Neutrophil (primary cell): Measurements from ENCODE around the gene MTM1.

Source experiments
- H3K27ac ChIP-seq: fragments of 200-600 bp; sonication (generic); 2 replicates; pipeline ENCODE4 v1.5.1; 2016; ENCODE audit warnings: mild to moderate bottlenecking, moderate library complexity
- H3K27me3 ChIP-seq: fragments of 200-600 bp; sonication (generic); 2 replicates; pipeline ENCODE4 v1.6.0; 2016; ENCODE audit warnings: mild to moderate bottlenecking
- H3K36me3 ChIP-seq: fragments of 200-600 bp; sonication (generic); 2 replicates; pipeline ENCODE4 v1.5.1; 2017
- H3K4me1 ChIP-seq, 2 experiments: fragments of 200-600 bp in 1 of 2; sonication (generic) in 1 of 2; 1 replicate in 1 of 2; 2 replicates in 1 of 2; pipeline versions ENCODE4 v1.5.1 to v1.6.1; 2013 to 2016; ENCODE audit warnings: low read depth in 1 of 2, low read length in 1 of 2, mild to moderate bottlenecking in 1 of 2, moderate library complexity in 1 of 2; ENCODE audit not compliant: control insufficient read depth in 1 of 2, insufficient read depth in 1 of 2
- H3K4me3 ChIP-seq, 2 experiments: fragments of 200-600 bp in 1 of 2; sonication (generic) in 1 of 2; 1 replicate in 1 of 2; 2 replicates in 1 of 2; pipeline ENCODE4 v1.5.1; 2013 to 2016; ENCODE audit warnings: low read depth in 1 of 2, low read length in 1 of 2, mild to moderate bottlenecking in 1 of 2, moderate library complexity in 1 of 2
- H3K9me3 ChIP-seq: fragments of 200-600 bp; sonication (generic); 2 replicates; pipeline ENCODE4 v1.5.1; 2016
- TF ChIP-seq, protein P1 (sequence below): fragments of 200-600 bp; sonication (generic); IDR thresholded peaks from 2 replicates; pipeline ENCODE4 v1.5.1; 2016; ENCODE audit warnings: antibody characterized with exemption

MTM1 gene

DNA sequence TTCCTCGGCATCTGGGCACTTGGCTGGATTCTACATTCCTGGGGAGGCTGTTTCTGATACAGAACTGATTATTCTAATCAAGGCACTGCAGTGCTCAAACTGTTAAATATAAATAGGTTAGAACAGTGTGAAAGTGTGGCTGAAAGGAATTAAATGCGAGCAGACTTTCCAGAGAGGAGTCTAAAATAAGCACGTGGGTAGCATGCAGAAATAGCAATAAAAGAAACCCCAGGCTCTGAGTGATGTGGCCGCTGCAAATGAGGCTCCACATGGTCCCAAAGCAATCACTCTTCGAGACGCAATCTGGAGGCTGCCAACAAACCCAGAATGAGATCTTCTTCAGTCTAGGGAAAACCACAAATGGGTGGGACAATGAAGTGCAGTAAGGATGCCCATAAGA, 30.6 kb upstream of the MTM1 start:
- H3K27me3 ChIP-seq, result no peaks in the 10 kb centered on the region
- TF ChIP-seq, protein P1, sequence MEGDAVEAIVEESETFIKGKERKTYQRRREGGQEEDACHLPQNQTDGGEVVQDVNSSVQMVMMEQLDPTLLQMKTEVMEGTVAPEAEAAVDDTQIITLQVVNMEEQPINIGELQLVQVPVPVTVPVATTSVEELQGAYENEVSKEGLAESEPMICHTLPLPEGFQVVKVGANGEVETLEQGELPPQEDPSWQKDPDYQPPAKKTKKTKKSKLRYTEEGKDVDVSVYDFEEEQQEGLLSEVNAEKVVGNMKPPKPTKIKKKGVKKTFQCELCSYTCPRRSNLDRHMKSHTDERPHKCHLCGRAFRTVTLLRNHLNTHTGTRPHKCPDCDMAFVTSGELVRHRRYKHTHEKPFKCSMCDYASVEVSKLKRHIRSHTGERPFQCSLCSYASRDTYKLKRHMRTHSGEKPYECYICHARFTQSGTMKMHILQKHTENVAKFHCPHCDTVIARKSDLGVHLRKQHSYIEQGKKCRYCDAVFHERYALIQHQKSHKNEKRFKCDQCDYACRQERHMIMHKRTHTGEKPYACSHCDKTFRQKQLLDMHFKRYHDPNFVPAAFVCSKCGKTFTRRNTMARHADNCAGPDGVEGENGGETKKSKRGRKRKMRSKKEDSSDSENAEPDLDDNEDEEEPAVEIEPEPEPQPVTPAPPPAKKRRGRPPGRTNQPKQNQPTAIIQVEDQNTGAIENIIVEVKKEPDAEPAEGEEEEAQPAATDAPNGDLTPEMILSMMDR, result no peak

DNA sequence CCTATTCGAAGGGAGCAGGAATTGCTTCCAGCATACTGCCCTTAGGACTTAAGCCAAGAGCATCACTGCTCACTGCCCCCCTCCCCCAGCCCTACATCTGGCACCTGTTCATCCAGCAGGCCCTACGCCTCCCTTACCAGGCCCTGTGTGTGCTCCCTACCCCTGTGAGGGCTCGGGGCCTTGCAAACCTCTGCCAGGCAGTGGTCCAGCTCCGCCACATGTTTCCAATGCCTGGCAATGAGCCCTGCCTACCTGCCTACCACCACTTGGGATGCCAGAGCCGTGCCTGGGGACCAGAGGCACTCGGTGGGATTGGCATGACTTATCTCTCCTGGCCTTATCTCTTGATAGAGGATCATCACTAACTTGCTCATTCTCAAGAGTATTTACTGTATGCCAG, 27.5 kb upstream of the MTM1 start:
- no peaks in the 10 kb centered on the region for H3K9me3 ChIP-seq
- no peaks in the 10 kb centered on the region for H3K4me1 ChIP-seq
- H3K27ac ChIP-seq, result no peak overlapping the region
- H3K4me3 ChIP-seq, result no peak overlapping the region
- TF ChIP-seq, protein P1, result no peak
- H3K27me3 ChIP-seq, result no peaks in the 10 kb centered on the region
- H3K36me3 ChIP-seq, result no peaks in the 10 kb centered on the region

More for the DNA sequence above, 30.6 kb upstream of the MTM1 start:
- Histone ChIP-seq H3K27ac (no peak overlapping the region), H3K36me3 (no peaks in the 10 kb centered on the region), H3K4me1 (no peaks in the 10 kb centered on the region), H3K4me3 (no peak overlapping the region), H3K9me3 (no peaks in the 10 kb centered on the region)

- no peaks in the 10 kb centered on the region for H3K9me3 ChIP-seq
- H3K36me3 ChIP-seq, result no peaks in the 10 kb centered on the region
- H3K4me3 ChIP-seq, result no peak overlapping the region
- no peaks in the 10 kb centered on the region for H3K27me3 ChIP-seq
- no peak overlapping the region for H3K27ac ChIP-seq
- TF ChIP-seq, protein P1, result no peak
- peaks cover 8 to 10% of the 10 kb centered on the region in 2 experiments for H3K4me1 ChIP-seq
These were observed 25.6 kb upstream of the MTM1 start for GRCh38 chrX:150542846-150543229.

GRCh38 chrX:150543230-150544155, 24.9 kb upstream of the MTM1 start:
- Histone ChIP-seq H3K4me1 (peaks cover 10% of the 10 kb centered on the region in 2 experiments), H3K9me3 (no peaks in the 10 kb centered on the region), H3K27ac (no peak overlapping the region), H3K27me3 (no peaks in the 10 kb centered on the region), H3K4me3 (no peak overlapping the region), H3K36me3 (no peaks in the 10 kb centered on the region)
- TF ChIP-seq, protein P1, result no peak

- Histone ChIP-seq H3K27me3 (no peaks in the 10 kb centered on the region), H3K4me1 (peaks cover 10% of the 10 kb centered on the region in 2 experiments), H3K36me3 (no peaks in the 10 kb centered on the region), H3K27ac (no peak overlapping the region), H3K4me3 (no peak overlapping the region), H3K9me3 (no peaks in the 10 kb centered on the region)
- TF ChIP-seq, protein P1, result no peak
These were observed 24.1 kb upstream of the MTM1 start for GRCh38 chrX:150544222-150544787.
